Activated CD4-positive, alpha-beta T cell treated with anti-CD3 and anti-CD28 coated beads for 48 hours (primary cell): ENCODE data around the gene LSM2.
"Not testable (repeated sequence)": the region's sequence is repeated elsewhere in the genome, so short reads cannot be mapped to it uniquely, and the experiment has no call there.

ENCODE experiments used
- DNase-seq: peaks from one replicate; pipeline ENCODE4 v3.0.0-alpha.2; 2020

Gene LSM2

GRCh38 chr6:31795616-31796298, 11.0 kb downstream of the LSM2 start, which contains the start of gene VARS1:
Gene VARS1, minus strand, starts transcription at chr6:31795752. Its CDS starts 535 bp downstream, at chr6:31795217.
- DNase-seq = peak; percentile 90

GRCh38 chr6:31794866-31795615, 11.7 kb downstream of the LSM2 start:
- DNase-seq = no peak

DNA sequence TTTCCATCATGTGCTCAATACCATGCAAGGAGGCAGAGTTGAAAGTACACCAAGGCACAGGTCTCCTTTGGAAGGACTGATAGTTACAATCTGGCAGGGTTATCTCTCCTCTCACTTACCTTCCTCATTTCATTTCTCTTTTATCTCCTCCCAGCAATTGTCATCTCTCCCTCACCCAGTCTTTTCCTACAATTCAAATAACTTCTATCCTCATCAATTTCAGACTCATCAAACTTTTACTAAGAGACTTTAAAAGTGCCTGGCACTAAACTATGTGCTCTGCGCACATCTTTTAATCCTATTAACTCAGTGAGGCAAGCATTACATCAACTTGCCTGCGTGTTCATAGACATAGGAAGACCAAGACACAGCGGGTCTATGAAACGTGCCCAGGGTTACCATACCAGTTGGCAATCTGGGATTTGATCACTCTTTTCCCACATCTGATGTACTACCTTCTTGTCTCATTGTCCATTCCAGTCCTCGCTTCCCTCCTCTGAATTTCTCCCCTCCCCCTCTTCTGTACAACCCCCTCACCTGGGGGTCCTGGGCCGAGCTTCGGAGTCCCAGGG, 12.4 kb downstream of the LSM2 start:
- no peak for DNase-seq

GRCh38 chr6:31793927-31794245, 12.9 kb downstream of the LSM2 start:
- not testable (repeated sequence) for DNase-seq

DNA sequence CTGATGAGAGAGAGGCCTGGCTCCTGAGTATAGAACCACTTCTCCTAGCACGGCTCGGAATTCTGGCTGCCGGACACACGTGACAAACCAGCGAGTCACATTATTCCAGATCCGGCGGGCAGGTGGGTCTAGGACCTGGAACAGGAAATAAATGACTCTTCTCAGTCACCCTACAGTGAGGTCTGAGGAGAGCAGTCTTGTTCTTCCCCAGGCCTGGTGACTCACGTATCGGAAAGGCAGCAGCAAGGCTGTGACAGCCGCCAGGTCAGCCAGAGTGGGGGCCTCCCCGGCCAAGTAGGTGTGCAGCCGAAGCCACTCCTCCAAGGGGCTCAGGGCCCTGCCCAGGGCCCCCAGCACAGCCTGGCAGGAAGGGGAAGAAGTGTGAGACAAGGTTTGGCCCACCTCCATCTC, 14.0 kb downstream of the LSM2 start:
- DNase-seq = no peak

GRCh38 chr6:31792090-31792374, 14.7 kb downstream of the LSM2 start:
- no peak for DNase-seq

- DNase-seq = peak; percentile 61
Measured at GRCh38 chr6:31791324-31792089, 15.3 kb downstream of the LSM2 start.

- no peak for DNase-seq
Measured at GRCh38 chr6:31785475-31785874, 21.3 kb downstream of the LSM2 start.

DNA sequence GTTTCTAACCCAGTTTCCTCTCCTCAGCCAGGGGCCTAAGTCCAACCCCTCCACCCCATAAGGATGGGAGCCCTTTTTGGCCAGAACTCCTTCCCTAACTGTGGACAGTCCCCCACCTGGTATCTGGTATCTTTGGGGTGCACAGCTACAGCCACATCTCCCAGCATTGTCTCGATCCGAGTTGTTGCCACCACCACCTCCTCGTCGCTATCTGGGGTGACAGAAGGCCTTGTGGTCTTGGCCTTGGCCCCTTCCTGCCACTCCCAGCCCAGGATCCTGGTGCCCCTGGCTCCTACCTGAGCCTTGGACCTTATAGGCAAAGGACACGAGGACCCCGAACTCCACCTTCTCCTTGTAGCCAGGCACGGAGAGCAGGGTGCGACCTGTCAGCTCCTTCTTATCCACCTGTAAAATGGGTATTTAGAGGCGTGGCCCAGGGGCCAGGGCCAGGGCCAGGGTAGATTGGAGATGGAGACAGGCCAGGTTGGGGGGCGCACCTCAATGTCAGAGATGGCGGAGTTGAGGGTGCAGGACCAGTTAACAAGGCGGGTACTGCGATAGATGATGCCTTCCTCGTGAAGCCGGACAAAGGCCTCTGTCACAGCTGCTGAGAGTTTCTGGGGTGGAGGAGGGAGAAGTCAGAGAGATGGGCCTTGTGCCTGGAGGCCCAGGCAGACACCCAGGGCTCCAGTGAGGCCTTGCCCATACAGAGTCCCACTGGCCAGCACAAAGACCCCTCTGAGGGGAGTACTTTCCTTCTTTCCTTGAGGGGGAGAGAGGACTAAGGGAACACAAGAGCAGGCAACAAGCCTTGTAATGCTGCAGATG, 22.5 kb downstream of the LSM2 start:
- no peak for DNase-seq

DNA sequence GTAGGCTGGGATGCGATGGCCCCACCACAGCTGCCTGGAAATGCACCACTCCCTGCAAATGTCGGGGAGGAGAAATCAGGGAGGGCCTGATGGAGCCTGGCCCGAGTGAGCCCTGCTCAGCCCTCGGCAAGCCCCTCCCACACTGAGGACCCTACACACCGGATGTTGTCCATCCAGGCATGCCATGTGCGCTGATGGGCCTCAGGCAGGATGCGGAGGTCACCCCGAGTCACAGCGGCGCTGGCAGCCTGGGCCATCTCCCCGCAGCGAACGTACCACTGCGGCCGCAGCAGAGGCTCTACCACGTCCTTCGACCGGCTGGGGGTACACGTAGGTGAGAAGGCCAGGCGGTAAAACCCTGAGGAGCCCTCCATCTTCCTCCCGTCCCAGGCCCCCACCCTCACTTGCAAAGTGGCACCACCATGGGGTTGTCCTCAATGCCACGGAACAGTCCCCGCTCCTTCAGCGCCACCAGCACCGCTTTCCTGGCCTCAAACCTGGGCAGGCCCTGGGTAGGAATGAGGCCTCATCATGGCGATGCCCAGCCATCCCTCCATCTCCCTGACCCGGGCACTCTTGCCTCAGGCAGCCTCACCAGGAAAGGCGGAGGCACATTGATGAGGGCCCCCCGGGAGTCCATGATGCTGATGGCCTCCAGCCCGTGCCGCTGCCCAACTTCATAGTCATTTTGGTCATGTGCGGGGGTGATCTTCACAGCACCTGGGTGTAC, 24.5 kb downstream of the LSM2 start:
- no peak for DNase-seq

GRCh38 chr6:31781244-31782125, 25.3 kb downstream of the LSM2 start:
- DNase-seq = no peak

DNA sequence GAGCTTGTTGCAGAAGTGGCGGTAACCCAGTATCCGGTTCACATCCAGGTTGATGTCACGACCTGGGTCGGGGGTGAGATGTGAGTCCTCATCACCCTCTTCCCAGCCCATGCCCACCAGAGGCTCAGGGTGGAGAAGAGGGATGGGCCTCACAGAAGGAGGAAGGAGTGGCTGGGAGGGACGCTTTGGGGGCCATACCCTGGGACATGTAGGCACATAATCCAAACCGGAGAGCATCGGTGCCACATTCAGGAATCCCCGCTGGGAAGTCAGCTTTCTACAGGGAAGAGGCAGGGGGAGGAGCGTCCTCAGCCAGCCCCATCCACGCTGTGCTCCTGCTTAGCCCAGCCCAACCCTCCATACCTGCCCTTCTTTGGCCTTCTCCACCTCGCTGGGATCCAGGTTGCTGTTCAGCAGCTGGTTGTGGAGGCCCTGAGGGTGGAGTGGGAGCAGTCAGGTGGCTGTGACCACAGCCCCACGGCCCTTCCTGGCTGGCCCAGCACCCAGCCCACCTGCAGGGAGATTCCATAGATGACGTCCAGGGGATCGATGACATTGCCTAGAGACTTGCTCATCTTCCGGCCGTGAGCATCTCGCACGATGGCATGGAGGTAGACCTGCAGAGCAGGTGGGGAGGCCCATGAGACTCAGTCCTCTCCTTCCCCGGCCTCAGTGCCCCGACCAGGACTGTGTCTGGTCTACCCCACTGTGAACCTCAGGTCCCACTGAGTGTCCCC, 26.1 kb downstream of the LSM2 start:
- DNase-seq = no peak

GRCh38 chr6:31779908-31780307, 26.9 kb downstream of the LSM2 start:
- DNase-seq = no peak

- no peak for DNase-seq
Measured at GRCh38 chr6:31778999-31779885, 27.5 kb downstream of the LSM2 start.

- no peak for DNase-seq
Measured at GRCh38 chr6:31778193-31778592, 28.6 kb downstream of the LSM2 start.

GRCh38 chr6:31777667-31778050, 29.1 kb downstream of the LSM2 start:
- DNase-seq = no peak

GRCh38 chr6:31776989-31777666, 29.6 kb downstream of the LSM2 start, which contains the start of gene VWA7:
Gene VWA7, minus strand, starts transcription at chr6:31777328. Its CDS starts 549 bp downstream, at chr6:31776779.
- DNase-seq = peak; percentile 83

DNA sequence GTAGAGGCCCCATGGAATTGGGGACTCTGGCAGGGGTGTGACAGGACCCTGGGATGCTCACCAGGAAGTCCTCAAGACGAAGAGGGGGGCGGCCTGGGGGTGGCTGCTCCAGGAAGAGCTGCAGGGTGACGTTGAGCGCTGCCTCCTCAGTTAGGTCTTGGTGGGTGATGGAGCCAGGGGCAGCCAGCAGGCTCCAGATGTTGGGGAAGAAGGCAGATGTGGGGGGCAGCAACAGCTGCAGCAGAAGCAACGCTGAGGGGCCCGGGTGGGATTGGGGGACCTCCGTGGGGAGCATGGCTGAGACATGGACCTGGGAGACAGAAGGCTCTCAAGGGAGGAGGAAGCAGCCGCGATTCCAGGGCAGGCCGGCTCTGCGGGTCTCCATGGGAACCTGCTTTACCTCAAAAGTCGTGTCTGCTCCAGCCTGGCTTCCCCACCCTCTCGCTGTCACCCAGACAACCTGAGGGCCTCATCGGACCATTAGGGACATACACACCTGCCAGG, 30.2 kb downstream of the LSM2 start:
- no peak for DNase-seq
